GM23248 (cell line): ENCODE results near the gene CA5A. TPM values are rescaled to one million over a fixed set of nuclear protein-coding genes. Genes with fewer than 3 reads are reported as not detected.
A peak's percentile ranks its signal among the peaks of the same experiment; 100 is the strongest.
"Not testable (repeated sequence)": the region's sequence is repeated elsewhere in the genome, so short reads cannot be mapped to it uniquely, and the experiment has no call there.

ENCODE experiments used
- DNase-seq: peaks from one replicate; pipeline ENCODE4 v3.0.0-alpha.2; 2015
- H2AFZ ChIP-seq: fragments of 200-600 bp; sonication (generic); 2 replicates; pipeline ENCODE4 v1.6.1; 2016; ENCODE audit warnings: antibody characterized with exemption
- H3F3A ChIP-seq: fragments of 200-600 bp; sonication (generic); 2 replicates; pipeline ENCODE4 v1.6.1; 2016; ENCODE audit warnings: mild to moderate bottlenecking, antibody characterized with exemption, mixed run types; ENCODE audit not compliant: insufficient read depth
- H3K27ac ChIP-seq: fragments of 200-600 bp; sonication (generic); 2 replicates; pipeline ENCODE4 v1.5.1; 2016; ENCODE audit warnings: mild to moderate bottlenecking
- H3K27me3 ChIP-seq: fragments of 200-600 bp; sonication (generic); replicated peaks from 2 replicates; pipeline ENCODE4 v1.6.1; 2016; ENCODE audit warnings: mild to moderate bottlenecking; ENCODE audit not compliant: insufficient read depth
- H3K36me3 ChIP-seq: fragments of 200-600 bp; sonication (generic); 2 replicates; pipeline ENCODE4 v1.6.1; 2016; ENCODE audit warnings: low read depth, mild to moderate bottlenecking
- H3K4me1 ChIP-seq: fragments of 200-600 bp; sonication (generic); 2 replicates; pipeline ENCODE4 v1.6.1; 2016; ENCODE audit warnings: mild to moderate bottlenecking; ENCODE audit not compliant: insufficient read depth
- H3K4me2 ChIP-seq: fragments of 200-600 bp; sonication (generic); one replicate; pipeline ENCODE4 v1.6.1; 2016; ENCODE audit warnings: mild to moderate bottlenecking; ENCODE audit not compliant: unreplicated experiment
- H3K4me3 ChIP-seq: fragments of 200-600 bp; sonication (generic); 2 replicates; pipeline ENCODE4 v1.5.1; 2016; ENCODE audit warnings: mild to moderate bottlenecking
- H3K79me2 ChIP-seq: fragments of 200-600 bp; sonication (generic); 2 replicates; pipeline ENCODE4 v1.6.1; 2016; ENCODE audit warnings: mild to moderate bottlenecking; ENCODE audit not compliant: insufficient read depth
- H3K9ac ChIP-seq: fragments of 200-600 bp; sonication (generic); 2 replicates; pipeline ENCODE4 v1.6.1; 2016; ENCODE audit warnings: mild to moderate bottlenecking
- H3K9me2 ChIP-seq: fragments of 200-600 bp; sonication (generic); 2 replicates; pipeline ENCODE4 v1.6.1; 2016; ENCODE audit warnings: mixed run types, mild to moderate bottlenecking, moderate library complexity; ENCODE audit not compliant: insufficient read depth
- H3K9me3 ChIP-seq: fragments of 200-600 bp; sonication (generic); one replicate; pipeline ENCODE4 v1.6.1; 2017; ENCODE audit warnings: low read depth
- H4K20me1 ChIP-seq: fragments of 200-600 bp; sonication (generic); 2 replicates; pipeline ENCODE4 v1.6.0; 2016; ENCODE audit not compliant: insufficient read depth
- EZH2 ChIP-seq: fragments of 200-600 bp; sonication (generic); IDR thresholded peaks from 2 replicates; pipeline ENCODE4 v1.6.1; 2018; ENCODE audit warnings: antibody characterized with exemption, mild to moderate bottlenecking; ENCODE audit not compliant: insufficient read depth, poor library complexity, severe bottlenecking
- EZH2phosphoT487 ChIP-seq: fragments of 200-600 bp; sonication (generic); IDR thresholded peaks from 2 replicates; pipeline ENCODE4 v1.6.1; 2018; ENCODE audit warnings: antibody characterized with exemption, moderate library complexity, mild to moderate bottlenecking, low read depth; ENCODE audit not compliant: insufficient read depth
- WGBS, 2 experiments: methylation state at CpG; one replicate each; pipeline ENCODE4 v1.1.6; 2015 to 2017; ENCODE audit warnings: low lambda C conversion rate in 2 of 2, low coverage in 1 of 2; ENCODE audit errors: missing lambda C conversion rate in 2 of 2; 5-methylcytosine and 5-hydroxymethylcytosine counted together
- in situ Hi-C: fragments of 300-500 bp; cut with MboI; formaldehyde crosslinking; loops from 2 replicates; pipeline ENCODE4 v1.15.0; 2020
- polyA plus RNA-seq: library from polyadenylated mRNA; unstranded; fragments of >200 nt; fragmentation: Nextera tagmentation; extraction: Ambion mirVana; gene quantifications from 2 replicates; pipeline ENCODE4 v1.2.1, GENCODE V29; 2016
- total RNA-seq: library from RNA; depleted of rRNA; stranded (reverse); fragments of >200 nt; shearing (Covaris generic); gene quantifications from 2 replicates; pipeline ENCODE4 v1.2.3, GENCODE V29; 2014

CA5A gene
- total and polyA plus RNA-seq, 2 experiments from 2014 or later: not detected

- WGBS, 2 experiments: 83% methylated on average over 19 to 20 of the region's 20 CpGs
- in situ Hi-C loops: no loop called here
Measured at GRCh38 chr16:87897521-87898505, 38.5 kb downstream of the CA5A start.

GRCh38 chr16:87896924-87897520 lies 39.3 kb downstream of the CA5A start:
- not testable (repeated sequence) for H3K36me3 ChIP-seq

More at GRCh38 chr16:87897521-87898505, 38.5 kb downstream of the CA5A start:
- H3K9me3 ChIP-seq: no peaks in the 10 kb centered on the region
- H3K4me2 ChIP-seq: no peak overlapping the region
- H2AFZ ChIP-seq: no peak overlapping the region
- H4K20me1 ChIP-seq: no peaks in the 10 kb centered on the region
- H3K79me2 ChIP-seq: no peaks in the 10 kb centered on the region
- H3K27me3 ChIP-seq: no peaks in the 10 kb centered on the region
- no peaks in the 10 kb centered on the region for H3K9me2 ChIP-seq
- no peaks in the 10 kb centered on the region for H3K36me3 ChIP-seq
- H3K27ac ChIP-seq: no peak overlapping the region
- no peak for TF ChIP-seq EZH2
- no peak for TF ChIP-seq EZH2phosphoT487
- peaks cover 15% of the 10 kb centered on the region for H3F3A ChIP-seq
- H3K4me3 ChIP-seq: no peak overlapping the region
- H3K4me1 ChIP-seq: peaks cover 22% of the 10 kb centered on the region
- H3K9ac ChIP-seq: no peak overlapping the region
- DNase-seq: no peak

DNA sequence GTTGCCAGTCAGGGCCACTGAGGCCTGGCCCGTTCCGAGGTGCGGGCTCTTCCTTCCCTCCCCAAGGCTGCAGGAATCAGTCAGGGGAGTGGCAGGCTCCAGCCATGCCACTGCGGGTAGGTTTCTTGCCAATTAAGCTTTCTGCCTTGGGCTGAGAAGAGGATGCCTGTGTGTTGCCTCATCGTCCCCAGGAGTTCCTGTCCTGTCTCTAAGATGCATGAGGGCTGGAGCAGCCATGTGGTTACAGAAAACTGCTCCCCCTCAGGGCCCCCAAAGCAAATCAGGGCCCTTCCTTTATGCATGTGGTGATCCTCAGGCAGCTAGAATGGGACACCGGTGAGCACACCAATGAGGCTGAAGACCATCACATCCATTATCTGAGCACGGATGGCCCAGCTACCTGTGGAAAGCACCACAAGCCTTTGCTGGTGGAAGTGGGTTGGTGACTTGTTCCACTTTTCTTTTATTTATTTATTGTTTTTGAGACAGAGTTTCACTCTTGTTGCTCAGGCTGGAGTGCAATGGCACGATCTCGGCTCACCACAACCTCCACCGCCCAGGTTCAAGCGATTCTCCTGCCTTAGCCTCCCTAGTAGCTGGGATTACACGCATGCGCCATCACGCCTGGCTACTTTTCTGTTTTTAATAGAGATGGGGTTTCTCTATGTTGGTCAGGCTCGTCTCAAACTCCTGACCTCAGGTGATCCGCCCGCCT lies 40.0 kb downstream of the CA5A start:
- Histone ChIP-seq H3K27ac (peak overlapping the region; percentile 66), H3K4me1 (peaks cover 22% of the 10 kb centered on the region), H3F3A (peaks cover 15% of the 10 kb centered on the region), H3K4me2 (peak overlapping the region; percentile 24), H3K9ac (peak overlapping the region; percentile 61)
- H3K9me2 ChIP-seq, H3K27me3 ChIP-seq, H3K36me3 ChIP-seq, H2AFZ ChIP-seq, H4K20me1 ChIP-seq, in situ Hi-C loops, H3K4me3 ChIP-seq, H3K9me3 ChIP-seq, H3K79me2 ChIP-seq: not testable (repeated sequence)
- WGBS, 2 experiments: 68 to 69% methylated on average over 17 of the region's 17 CpGs
- DNase-seq: peak; percentile 53

More at GRCh38 chr16:87896924-87897520, 39.3 kb downstream of the CA5A start:
- 93 to 96% methylated on average over 16 of the region's 16 CpGs for WGBS, 2 experiments
- H3K4me3 ChIP-seq, H3K9me2 ChIP-seq, H3K9ac ChIP-seq, H3K9me3 ChIP-seq, H2AFZ ChIP-seq, in situ Hi-C loops, H3K79me2 ChIP-seq, DNase-seq, H3K27ac ChIP-seq, H3K27me3 ChIP-seq, H4K20me1 ChIP-seq: not testable (repeated sequence)
- Histone ChIP-seq H3F3A (peaks cover 15% of the 10 kb centered on the region), H3K4me1 (peaks cover 22% of the 10 kb centered on the region), H3K4me2 (peak overlapping the region; percentile 24)

GRCh38 chr16:87895641-87896141 lies 40.6 kb downstream of the CA5A start:
- no peak for TF ChIP-seq EZH2
- TF ChIP-seq EZH2phosphoT487: no peak
- H3K4me1 ChIP-seq: peaks cover 22% of the 10 kb centered on the region
- in situ Hi-C loops: no loop called here
- H3K9me3 ChIP-seq: no peaks in the 10 kb centered on the region
- no peaks in the 10 kb centered on the region for H3K36me3 ChIP-seq
- H3K27me3 ChIP-seq: no peaks in the 10 kb centered on the region
- H3F3A ChIP-seq: peaks cover 15% of the 10 kb centered on the region
- peak overlapping the region; percentile 66 for H3K27ac ChIP-seq
- H2AFZ ChIP-seq: no peak overlapping the region
- no peak overlapping the region for H3K4me3 ChIP-seq
- WGBS, 2 experiments: 3 to 5% methylated on average over 10 of the region's 10 CpGs
- H4K20me1 ChIP-seq: no peaks in the 10 kb centered on the region
- peak; percentile 91 for DNase-seq
- H3K79me2 ChIP-seq: no peaks in the 10 kb centered on the region
- no peaks in the 10 kb centered on the region for H3K9me2 ChIP-seq
- H3K4me2 ChIP-seq: peak overlapping the region; percentile 24
- peak overlapping the region; percentile 61 for H3K9ac ChIP-seq

DNA sequence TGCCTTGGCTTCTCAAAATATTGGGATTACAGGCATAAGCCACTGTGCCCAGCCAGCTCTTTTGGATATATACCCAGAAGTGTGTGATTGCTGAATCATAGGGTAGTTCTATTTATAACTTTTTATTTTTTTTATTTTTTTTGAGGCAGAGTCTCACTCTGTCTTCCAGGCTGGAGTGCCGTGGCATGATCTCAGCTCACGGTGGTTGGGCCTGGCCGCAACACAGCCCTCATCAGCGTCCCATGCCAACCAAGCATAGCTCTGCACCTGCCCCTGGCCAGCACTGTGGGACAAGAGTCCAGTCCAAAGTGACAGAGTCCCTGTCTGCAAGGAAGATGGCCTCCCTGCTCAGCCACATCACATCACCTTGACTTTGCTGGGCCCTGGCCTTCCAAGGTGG lies 42.3 kb downstream of the CA5A start:
- H4K20me1 ChIP-seq, H3K79me2 ChIP-seq, in situ Hi-C loops, H3K9me3 ChIP-seq, H3K27me3 ChIP-seq, H3K9ac ChIP-seq, H3K9me2 ChIP-seq, H2AFZ ChIP-seq, H3K4me3 ChIP-seq, H3K36me3 ChIP-seq: not testable (repeated sequence)
- Histone ChIP-seq H3F3A (peaks cover 15% of the 10 kb centered on the region), H3K27ac (peak overlapping the region; percentile 59), H3K4me1 (peaks cover 22% of the 10 kb centered on the region), H3K4me2 (peak overlapping the region; percentile 27)
- 3 to 4% methylated on average over 3 to 4 of the region's 4 CpGs for WGBS, 2 experiments
- DNase-seq: peak; percentile 75
